ENCODE measurements around the gene PDS5B. TPM values are rescaled to one million over a fixed set of nuclear protein-coding genes. Genes with fewer than 3 reads are reported as not detected.

Gene PDS5B
- total RNA-seq, 4 donors from 2014 or later, result 34.5 to 68.3 (median 40.7) TPM

- TF ChIP-seq, protein P1, sequence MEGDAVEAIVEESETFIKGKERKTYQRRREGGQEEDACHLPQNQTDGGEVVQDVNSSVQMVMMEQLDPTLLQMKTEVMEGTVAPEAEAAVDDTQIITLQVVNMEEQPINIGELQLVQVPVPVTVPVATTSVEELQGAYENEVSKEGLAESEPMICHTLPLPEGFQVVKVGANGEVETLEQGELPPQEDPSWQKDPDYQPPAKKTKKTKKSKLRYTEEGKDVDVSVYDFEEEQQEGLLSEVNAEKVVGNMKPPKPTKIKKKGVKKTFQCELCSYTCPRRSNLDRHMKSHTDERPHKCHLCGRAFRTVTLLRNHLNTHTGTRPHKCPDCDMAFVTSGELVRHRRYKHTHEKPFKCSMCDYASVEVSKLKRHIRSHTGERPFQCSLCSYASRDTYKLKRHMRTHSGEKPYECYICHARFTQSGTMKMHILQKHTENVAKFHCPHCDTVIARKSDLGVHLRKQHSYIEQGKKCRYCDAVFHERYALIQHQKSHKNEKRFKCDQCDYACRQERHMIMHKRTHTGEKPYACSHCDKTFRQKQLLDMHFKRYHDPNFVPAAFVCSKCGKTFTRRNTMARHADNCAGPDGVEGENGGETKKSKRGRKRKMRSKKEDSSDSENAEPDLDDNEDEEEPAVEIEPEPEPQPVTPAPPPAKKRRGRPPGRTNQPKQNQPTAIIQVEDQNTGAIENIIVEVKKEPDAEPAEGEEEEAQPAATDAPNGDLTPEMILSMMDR (IDR thresholded peaks at IDR 0.05; ENCODE audit: low read depth), result no peak
Measured at GRCh38 chr13:32582991-32583390, 3.3 kb upstream of the PDS5B start.

- TF ChIP-seq, protein P1 (IDR thresholded peaks at IDR 0.05; ENCODE audit: low read depth), result no peak
Measured at GRCh38 chr13:32585550-32586079, 637 bp upstream of the PDS5B start.

DNA sequence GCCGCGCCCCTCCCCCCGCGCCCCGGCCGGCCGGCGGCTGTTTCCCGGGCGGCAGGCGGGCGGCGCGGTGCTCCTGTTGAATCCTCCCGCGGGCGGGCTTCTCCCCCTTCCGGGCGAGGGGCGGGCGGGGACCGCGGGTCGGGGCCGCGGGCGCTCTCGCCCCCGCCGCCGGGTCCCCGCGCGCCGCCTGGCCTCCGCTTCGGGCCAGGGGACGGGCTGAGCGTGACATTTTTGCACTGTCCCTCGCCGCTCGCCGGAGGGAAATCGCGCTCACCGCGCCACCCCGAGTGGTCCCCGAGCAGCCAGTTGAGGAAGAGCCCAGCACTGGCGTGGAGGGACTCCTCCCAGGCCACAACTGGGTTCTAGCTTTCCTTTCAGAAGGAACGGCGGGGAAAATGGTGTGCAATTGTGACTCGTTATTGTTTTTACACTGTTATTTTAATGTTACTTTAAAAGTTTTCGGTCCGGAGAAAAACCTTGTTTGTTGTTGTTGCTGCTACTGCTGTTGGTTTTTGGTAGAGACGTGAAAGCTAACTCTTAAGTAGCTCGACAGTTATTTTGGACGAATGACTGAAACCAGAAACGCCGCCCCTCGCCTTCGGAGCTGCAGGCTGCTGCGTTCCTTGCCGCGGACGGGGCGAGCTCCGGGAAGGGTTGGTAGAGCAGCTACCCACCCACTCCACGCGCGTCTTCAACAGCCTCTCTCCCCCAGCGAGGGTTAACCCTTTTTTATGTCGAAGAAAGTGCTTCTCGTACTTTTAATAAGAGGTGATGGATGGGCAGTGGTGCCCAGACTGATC is 959 bp downstream of the PDS5B start:
- TF ChIP-seq, protein P1 (IDR thresholded peaks at IDR 0.05; ENCODE audit: low read depth), result no peak

DNA sequence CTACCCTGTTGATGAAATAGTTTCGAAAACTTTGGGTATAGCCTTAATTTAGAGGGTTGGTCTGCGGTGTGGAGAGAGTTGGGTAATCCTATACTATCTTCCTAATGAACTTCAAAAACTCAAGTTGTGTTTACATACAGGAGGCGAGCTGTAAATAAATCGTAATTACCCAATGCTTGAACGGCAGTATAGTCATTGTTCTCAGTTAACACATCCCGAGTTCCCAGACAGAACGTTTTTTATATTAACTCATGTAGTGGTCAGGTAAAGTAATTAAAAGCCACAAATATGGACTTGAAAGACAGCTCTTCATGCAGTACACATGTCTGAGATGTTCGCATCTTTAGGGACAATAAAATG is 1.5 kb downstream of the PDS5B start:
- TF ChIP-seq, protein P1 (IDR thresholded peaks at IDR 0.05; ENCODE audit: low read depth), result no peak

GRCh38 chr13:32588736-32589135 is 2.5 kb downstream of the PDS5B start:
- TF ChIP-seq, protein P1 (IDR thresholded peaks at IDR 0.05; ENCODE audit: low read depth), result no peak

DNA sequence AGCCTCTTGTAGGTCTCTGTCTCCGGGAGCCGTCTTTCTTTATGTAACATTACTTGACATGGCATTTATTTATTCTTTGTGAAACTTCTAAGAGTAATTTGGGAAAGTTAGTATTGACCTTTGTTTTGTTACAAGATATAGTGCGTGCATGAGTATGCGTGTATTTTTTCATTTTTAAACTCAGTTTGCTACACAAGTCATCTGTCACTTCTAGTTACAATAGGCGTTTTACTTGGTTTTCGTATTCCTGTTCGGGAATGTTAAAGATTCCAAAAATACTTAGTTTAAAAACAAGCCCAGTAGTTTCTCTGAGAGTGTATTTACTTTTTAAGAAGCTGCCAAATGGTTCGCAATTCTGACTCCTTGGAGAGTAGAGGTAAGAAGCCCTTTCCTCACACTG is 3.2 kb downstream of the PDS5B start:
- TF ChIP-seq, protein P1 (IDR thresholded peaks at IDR 0.05; ENCODE audit: low read depth), result no peak

DNA sequence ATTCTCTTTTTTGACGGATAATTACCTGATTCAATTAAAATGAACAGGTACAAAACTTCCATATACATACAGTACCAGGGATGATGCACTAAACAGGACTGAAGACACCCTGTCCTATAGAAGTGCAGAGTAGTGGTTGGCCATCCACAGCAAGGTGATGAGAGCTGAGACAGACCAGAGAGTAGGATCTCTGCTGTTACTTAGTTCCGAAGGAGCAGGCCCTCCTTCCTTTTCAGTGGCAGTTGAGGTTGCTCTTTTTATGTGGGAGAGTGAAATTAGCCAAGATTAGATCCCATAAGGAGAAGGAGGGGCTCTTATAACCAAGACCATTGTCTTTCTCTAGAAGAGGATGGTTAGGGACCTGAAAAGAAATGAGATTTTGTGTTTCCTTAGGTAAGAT is 4.0 kb downstream of the PDS5B start:
- TF ChIP-seq, protein P1 (IDR thresholded peaks at IDR 0.05; ENCODE audit: low read depth), result no peak
